ENCODE results near the gene CCDC33.

Gene CCDC33

GRCh38 chr15:74221399-74222239 lies 14.5 kb upstream of the CCDC33 start:
- no peak overlapping the region for H3K9ac ChIP-seq (ENCODE audit: low read depth, low read length)
- H3K4me3 ChIP-seq (ENCODE audit: low read length) = no peak overlapping the region
- WGBS = 43% methylated on average over 11 of the region's 12 CpGs
- peaks cover 49% of the 10 kb centered on the region for H3K4me1 ChIP-seq (ENCODE audit: insufficient read depth, low read length)
- no peaks in the 10 kb centered on the region for H3K36me3 ChIP-seq (ENCODE audit: insufficient read depth, low read length)
- H3K9me3 ChIP-seq (ENCODE audit: insufficient read depth, low read depth, low read length) = no peaks in the 10 kb centered on the region
- no peak overlapping the region for H3K27ac ChIP-seq (ENCODE audit: low read depth, low read length)
- peaks cover 82% of the 10 kb centered on the region for H3K27me3 ChIP-seq (ENCODE audit: insufficient read depth, low read length)

- Histone ChIP-seq H3K27me3 (ENCODE audit: insufficient read depth, low read length) (peaks cover 87% of the 10 kb centered on the region), H3K27ac (ENCODE audit: low read depth, low read length) (no peak overlapping the region; the same call in 1 of the 2 replicates), H3K36me3 (ENCODE audit: insufficient read depth, low read length) (no peaks in the 10 kb centered on the region), H3K4me1 (ENCODE audit: insufficient read depth, low read length) (peaks cover 52% of the 10 kb centered on the region), H3K4me3 (ENCODE audit: low read length) (no peak overlapping the region), H3K9me3 (ENCODE audit: insufficient read depth, low read depth, low read length) (no peaks in the 10 kb centered on the region), H3K9ac (ENCODE audit: low read depth, low read length) (no peak overlapping the region)
- 20% methylated on average over 24 of the region's 25 CpGs for WGBS
Measured at GRCh38 chr15:74222240-74223119, 13.6 kb upstream of the CCDC33 start.

GRCh38 chr15:74225928-74226327 lies 10.2 kb upstream of the CCDC33 start:
- Histone ChIP-seq H3K9ac (ENCODE audit: low read depth, low read length) (no peak overlapping the region), H3K9me3 (ENCODE audit: insufficient read depth, low read depth, low read length) (no peaks in the 10 kb centered on the region), H3K27me3 (ENCODE audit: insufficient read depth, low read length) (peaks cover 70% of the 10 kb centered on the region), H3K4me1 (ENCODE audit: insufficient read depth, low read length) (peaks cover 56% of the 10 kb centered on the region), H3K36me3 (ENCODE audit: insufficient read depth, low read length) (no peaks in the 10 kb centered on the region), H3K27ac (ENCODE audit: low read depth, low read length) (no peak overlapping the region), H3K4me3 (ENCODE audit: low read length) (no peak overlapping the region)
- 79% methylated on average over 5 of the region's 5 CpGs for WGBS

GRCh38 chr15:74226761-74227540 lies 9.2 kb upstream of the CCDC33 start:
- Histone ChIP-seq H3K4me1 (ENCODE audit: insufficient read depth, low read length) (peaks cover 45% of the 10 kb centered on the region), H3K27ac (ENCODE audit: low read depth, low read length) (no peak overlapping the region)
- 86% methylated on average over 10 of the region's 10 CpGs for WGBS

GRCh38 chr15:74227968-74228722 lies 8.0 kb upstream of the CCDC33 start:
- peaks cover 41% of the 10 kb centered on the region for H3K4me1 ChIP-seq (ENCODE audit: insufficient read depth, low read length)
- no peaks in the 10 kb centered on the region for H3K36me3 ChIP-seq (ENCODE audit: insufficient read depth, low read length)
- peaks cover 49% of the 10 kb centered on the region for H3K27me3 ChIP-seq (ENCODE audit: insufficient read depth, low read length)
- no peak overlapping the region for H3K4me3 ChIP-seq (ENCODE audit: low read length)
- no peak overlapping the region for H3K27ac ChIP-seq (ENCODE audit: low read depth, low read length)
- WGBS = 80% methylated on average over 10 of the region's 11 CpGs
- H3K9ac ChIP-seq (ENCODE audit: low read depth, low read length) = no peak overlapping the region
- H3K9me3 ChIP-seq (ENCODE audit: insufficient read depth, low read depth, low read length) = no peaks in the 10 kb centered on the region

More at GRCh38 chr15:74226761-74227540, 9.2 kb upstream of the CCDC33 start:
- Histone ChIP-seq H3K27me3 (ENCODE audit: insufficient read depth, low read length) (peaks cover 60% of the 10 kb centered on the region), H3K9ac (ENCODE audit: low read depth, low read length) (no peak overlapping the region), H3K36me3 (ENCODE audit: insufficient read depth, low read length) (no peaks in the 10 kb centered on the region), H3K4me3 (ENCODE audit: low read length) (no peak overlapping the region), H3K9me3 (ENCODE audit: insufficient read depth, low read depth, low read length) (no peaks in the 10 kb centered on the region)

- Histone ChIP-seq H3K9me3 (ENCODE audit: insufficient read depth, low read depth, low read length) (no peaks in the 10 kb centered on the region), H3K27ac (ENCODE audit: low read depth, low read length) (no peak overlapping the region), H3K9ac (ENCODE audit: low read depth, low read length) (no peak overlapping the region), H3K36me3 (ENCODE audit: insufficient read depth, low read length) (no peaks in the 10 kb centered on the region), H3K4me3 (ENCODE audit: low read length) (no peak overlapping the region), H3K27me3 (ENCODE audit: insufficient read depth, low read length) (peaks cover 45% of the 10 kb centered on the region), H3K4me1 (ENCODE audit: insufficient read depth, low read length) (peaks cover 38% of the 10 kb centered on the region)
- 62% methylated on average over 17 of the region's 17 CpGs for WGBS
Measured at GRCh38 chr15:74228723-74229081, 7.4 kb upstream of the CCDC33 start.

GRCh38 chr15:74229686-74230085 lies 6.4 kb upstream of the CCDC33 start:
- H3K4me3 ChIP-seq (ENCODE audit: low read length) = no peak overlapping the region
- WGBS = 90% methylated on average over 3 of the region's 3 CpGs
- H3K36me3 ChIP-seq (ENCODE audit: insufficient read depth, low read length) = no peaks in the 10 kb centered on the region
- no peak overlapping the region for H3K27ac ChIP-seq (ENCODE audit: low read depth, low read length)
- no peaks in the 10 kb centered on the region for H3K9me3 ChIP-seq (ENCODE audit: insufficient read depth, low read depth, low read length)
- H3K4me1 ChIP-seq (ENCODE audit: insufficient read depth, low read length) = peaks cover 32% of the 10 kb centered on the region
- peaks cover 35% of the 10 kb centered on the region for H3K27me3 ChIP-seq (ENCODE audit: insufficient read depth, low read length)
- H3K9ac ChIP-seq (ENCODE audit: low read depth, low read length) = no peak overlapping the region

- WGBS = 95% methylated on average over 10 of the region's 10 CpGs
- Histone ChIP-seq H3K27me3 (ENCODE audit: insufficient read depth, low read length) (peaks cover 18% of the 10 kb centered on the region), H3K27ac (ENCODE audit: low read depth, low read length) (no peak overlapping the region), H3K4me3 (ENCODE audit: low read length) (no peak overlapping the region), H3K9me3 (ENCODE audit: insufficient read depth, low read depth, low read length) (no peaks in the 10 kb centered on the region), H3K4me1 (ENCODE audit: insufficient read depth, low read length) (peaks cover 27% of the 10 kb centered on the region), H3K9ac (ENCODE audit: low read depth, low read length) (no peak overlapping the region), H3K36me3 (ENCODE audit: insufficient read depth, low read length) (no peaks in the 10 kb centered on the region)
Measured at GRCh38 chr15:74231475-74231874, 4.7 kb upstream of the CCDC33 start.

GRCh38 chr15:74233373-74233772 lies 2.8 kb upstream of the CCDC33 start:
- peaks cover 5% of the 10 kb centered on the region; the same call in 1 of the 2 replicates for H3K27me3 ChIP-seq (ENCODE audit: insufficient read depth, low read length)
- H3K9ac ChIP-seq (ENCODE audit: low read depth, low read length) = no peak overlapping the region
- H3K36me3 ChIP-seq (ENCODE audit: insufficient read depth, low read length) = no peaks in the 10 kb centered on the region
- no peaks in the 10 kb centered on the region for H3K9me3 ChIP-seq (ENCODE audit: insufficient read depth, low read depth, low read length)
- no peak overlapping the region for H3K27ac ChIP-seq (ENCODE audit: low read depth, low read length)
- 85% methylated on average over 6 of the region's 6 CpGs for WGBS
- H3K4me1 ChIP-seq (ENCODE audit: insufficient read depth, low read length) = peaks cover 15% of the 10 kb centered on the region
- no peak overlapping the region for H3K4me3 ChIP-seq (ENCODE audit: low read length)

GRCh38 chr15:74233851-74234597 lies 2.1 kb upstream of the CCDC33 start:
- Histone ChIP-seq H3K9ac (ENCODE audit: low read depth, low read length) (no peak overlapping the region), H3K27ac (ENCODE audit: low read depth, low read length) (no peak overlapping the region), H3K9me3 (ENCODE audit: insufficient read depth, low read depth, low read length) (no peaks in the 10 kb centered on the region), H3K4me3 (ENCODE audit: low read length) (no peak overlapping the region), H3K27me3 (ENCODE audit: insufficient read depth, low read length) (0 out of 2 replicates have a peak, but pooled peaks cover 5% of the 10 kb centered on the region), H3K36me3 (ENCODE audit: insufficient read depth, low read length) (no peaks in the 10 kb centered on the region), H3K4me1 (ENCODE audit: insufficient read depth, low read length) (peaks cover 16% of the 10 kb centered on the region; the same call in 1 of the 2 replicates)
- WGBS = 79% methylated on average over 3 of the region's 3 CpGs
